Right lobe of liver (tissue), 6 donors: ENCODE data around the gene NOP10. TPM values are rescaled to one million over a fixed set of nuclear protein-coding genes. Genes with fewer than 3 reads are reported as not detected.
"Not testable (repeated sequence)": the region's sequence is repeated elsewhere in the genome, so short reads cannot be mapped to it uniquely, and the experiment has no call there.

Source experiments
- ATAC-seq, 4 donors: fragments of 200-7000 bp; cut with Tn5 transposase; one replicate each; pipeline ENCODE4 v1.9.1; 2020; ENCODE audit warnings: mild to moderate bottlenecking in 4 of 4, moderate library complexity in 4 of 4
- DNase-seq, 3 donors: peaks; one replicate each; pipeline ENCODE4 v3.0.0-alpha.2; 2020
- H3K27ac ChIP-seq, 3 donors: fragments of 200-600 bp; one replicate each; pipeline ENCODE4 v1.8.0; 2022
- H3K27me3 ChIP-seq, 2 donors: fragments of 200-600 bp; one replicate each; pipeline ENCODE4 v1.8.0; 2022
- H3K36me3 ChIP-seq, 4 donors: fragments of 200-600 bp; sonication (generic) in 1 of 4; one replicate each; pipeline versions ENCODE4 v1.5.1 to v1.8.0; 2017 to 2022; ENCODE audit warnings: control low read depth in 1 of 4
- H3K4me1 ChIP-seq, 4 donors: fragments of 200-600 bp; sonication (generic) in 1 of 4; one replicate each; pipeline versions ENCODE4 v1.5.1 to v1.8.0; 2017 to 2022; ENCODE audit warnings: control low read depth in 1 of 4
- H3K4me3 ChIP-seq, 3 donors: fragments of 200-600 bp; one replicate each; pipeline ENCODE4 v1.8.0; 2022
- H3K9me3 ChIP-seq, 4 donors: fragments of 200-600 bp; sonication (generic) in 1 of 4; one replicate each; pipeline versions ENCODE4 v1.5.1 to v1.8.0; 2017 to 2022; ENCODE audit warnings: control low read depth in 1 of 4
- POLR2A ChIP-seq: fragments of 450-650 bp; IDR thresholded peaks from one replicate; pipeline ENCODE4 v1.6.1; 2017; ENCODE audit warnings: antibody characterized with exemption, mild to moderate bottlenecking
- WGBS: methylation state at CpG from one replicate; pipeline ENCODE4 v1.1.6; 2018; ENCODE audit warnings: low coverage, low lambda C conversion rate; ENCODE audit not compliant: insufficient coverage; ENCODE audit errors: missing lambda C conversion rate; 5-methylcytosine and 5-hydroxymethylcytosine counted together
- intact Hi-C, 2 donors: fragments of 100-400 bp; cut with DNase I; formaldehyde crosslinking; loops; one replicate each; pipeline versions ENCODE4 v1.11.2 to v1.14.1; 2022
- total RNA-seq, 6 experiments: library from RNA; depleted of rRNA in 2 of 6; stranded (reverse); fragments of >200 nt in 2 of 6; fragmentation: NEBNext Ultra II Directional in 3 of 6; extraction: Animal tissue kit (Norgen Biotek cat#: 25700) in 3 of 6; gene quantifications; one replicate each; pipeline versions ENCODE4 v1.1.0 to v1.2.4, GENCODE V29; 2016 to 2023
- TF ChIP-seq, protein P1 (sequence below), 4 donors: fragments of 200-600 bp in 3 of 4; fragments of 450-650 bp in 1 of 4; IDR thresholded peaks; one replicate each; pipeline versions ENCODE4 v1.5.1 to v1.8.0; 2016 to 2022; ENCODE audit warnings: antibody characterized with exemption in 4 of 4, mild to moderate bottlenecking in 2 of 4
- donor health status: DM: no; HTN: yes; CAD: no.
- donor health status: DM: no; HTN: no; CAD: no.
- donor health status: DM: no; HTN: no; CAD: no.
- donor health status: DM: no; HTN: yes; CAD: no.
- donor health status: DM: no; HTN: yes; CAD: no.

Gene NOP10
- total RNA-seq, 6 experiments from 2014 or later, result 59.2 to 177 (median 79.2) TPM

DNA sequence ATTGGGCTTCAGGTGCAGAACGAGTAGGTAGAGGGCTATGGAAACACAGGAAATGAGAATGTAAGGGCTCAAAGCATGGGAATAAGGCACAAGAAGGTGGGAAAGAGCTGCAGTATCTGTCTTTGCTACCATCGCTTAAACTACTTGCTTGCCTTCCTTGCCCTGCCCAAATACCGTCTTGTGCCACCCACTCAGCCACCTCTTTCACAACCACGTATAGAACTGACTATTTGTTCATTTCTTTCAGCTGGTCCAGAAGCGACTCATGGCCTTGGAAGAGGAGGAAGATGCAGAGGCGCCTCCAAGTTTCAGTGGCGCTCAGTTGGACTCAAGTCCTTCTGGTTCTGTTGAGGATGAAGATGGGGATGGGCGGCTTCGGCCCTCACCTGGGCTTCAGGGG is 12.3 kb upstream of the NOP10 start:
- no peak for ATAC-seq
- no peaks in the 10 kb centered on the region for H3K9me3 ChIP-seq
- H3K4me1 ChIP-seq, result no peaks in the 10 kb centered on the region
- H3K27ac ChIP-seq, result no peak overlapping the region
- 48% methylated on average over 2 of the region's 9 CpGs for WGBS
- intact Hi-C loops, result no loop called here
- no peaks in the 10 kb centered on the region for H3K36me3 ChIP-seq
- no peak for DNase-seq
- TF ChIP-seq, protein P1, sequence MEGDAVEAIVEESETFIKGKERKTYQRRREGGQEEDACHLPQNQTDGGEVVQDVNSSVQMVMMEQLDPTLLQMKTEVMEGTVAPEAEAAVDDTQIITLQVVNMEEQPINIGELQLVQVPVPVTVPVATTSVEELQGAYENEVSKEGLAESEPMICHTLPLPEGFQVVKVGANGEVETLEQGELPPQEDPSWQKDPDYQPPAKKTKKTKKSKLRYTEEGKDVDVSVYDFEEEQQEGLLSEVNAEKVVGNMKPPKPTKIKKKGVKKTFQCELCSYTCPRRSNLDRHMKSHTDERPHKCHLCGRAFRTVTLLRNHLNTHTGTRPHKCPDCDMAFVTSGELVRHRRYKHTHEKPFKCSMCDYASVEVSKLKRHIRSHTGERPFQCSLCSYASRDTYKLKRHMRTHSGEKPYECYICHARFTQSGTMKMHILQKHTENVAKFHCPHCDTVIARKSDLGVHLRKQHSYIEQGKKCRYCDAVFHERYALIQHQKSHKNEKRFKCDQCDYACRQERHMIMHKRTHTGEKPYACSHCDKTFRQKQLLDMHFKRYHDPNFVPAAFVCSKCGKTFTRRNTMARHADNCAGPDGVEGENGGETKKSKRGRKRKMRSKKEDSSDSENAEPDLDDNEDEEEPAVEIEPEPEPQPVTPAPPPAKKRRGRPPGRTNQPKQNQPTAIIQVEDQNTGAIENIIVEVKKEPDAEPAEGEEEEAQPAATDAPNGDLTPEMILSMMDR (IDR thresholded peaks at IDR 0.05), result no peak
- no peak for TF ChIP-seq POLR2A
- H3K4me3 ChIP-seq, result no peak overlapping the region
- no peaks in the 10 kb centered on the region for H3K27me3 ChIP-seq

DNA sequence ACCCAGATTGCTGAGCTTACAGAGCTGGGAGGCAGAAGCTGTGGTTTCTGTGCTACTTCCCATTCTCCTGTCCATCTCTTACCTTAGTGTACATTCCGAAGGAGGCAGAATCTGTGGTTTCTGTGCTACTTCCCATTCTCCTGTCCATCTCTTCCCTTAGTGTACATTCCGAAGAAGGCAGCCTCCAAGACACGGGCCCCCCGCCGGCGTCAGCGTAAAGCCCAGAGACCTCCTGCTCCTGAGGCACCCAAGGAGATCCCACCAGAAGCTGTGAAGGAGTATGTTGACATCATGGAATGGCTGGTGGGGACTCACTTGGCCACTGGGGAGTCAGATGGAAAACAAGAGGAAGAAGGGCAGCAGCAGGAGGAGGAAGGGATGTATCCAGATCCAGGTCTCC is 11.3 kb upstream of the NOP10 start:
- no peak for DNase-seq
- Histone ChIP-seq H3K9me3 (no peaks in the 10 kb centered on the region), H3K36me3 (no peaks in the 10 kb centered on the region), H3K4me3 (no peak overlapping the region), H3K27ac (no peak overlapping the region), H3K27me3 (no peaks in the 10 kb centered on the region), H3K4me1 (no peaks in the 10 kb centered on the region)
- intact Hi-C loops, result no loop called here
- TF ChIP-seq, protein P1 (IDR thresholded peaks at IDR 0.05), result no peak
- no peak for TF ChIP-seq POLR2A
- ATAC-seq, result no peak
- 96% methylated on average over 7 of the region's 7 CpGs for WGBS

DNA sequence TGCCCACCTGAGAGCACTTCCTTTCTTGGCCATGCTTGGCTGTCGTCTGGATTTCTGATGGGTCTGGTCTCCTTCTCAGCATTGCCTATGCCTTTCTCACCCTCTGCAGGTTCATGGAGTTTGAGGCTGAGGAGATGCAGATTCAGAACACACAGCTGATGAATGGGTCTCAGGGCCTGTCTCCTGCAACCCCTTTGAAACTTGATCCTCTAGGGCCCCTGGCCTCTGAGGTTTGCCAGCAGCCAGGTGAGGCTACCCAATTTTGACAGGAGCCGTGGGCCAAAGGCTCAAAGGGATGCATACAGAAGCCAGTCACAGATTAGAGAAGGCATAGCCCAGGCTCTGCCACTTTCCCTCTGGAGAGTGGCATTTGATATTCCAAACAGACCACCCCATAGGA is 10.7 kb upstream of the NOP10 start:
- Histone ChIP-seq H3K36me3 (no peaks in the 10 kb centered on the region), H3K4me1 (no peaks in the 10 kb centered on the region), H3K27me3 (no peaks in the 10 kb centered on the region), H3K27ac (no peak overlapping the region), H3K9me3 (no peaks in the 10 kb centered on the region), H3K4me3 (no peak overlapping the region)
- TF ChIP-seq, protein P1 (IDR thresholded peaks at IDR 0.05), result no peak
- no peak for TF ChIP-seq POLR2A
- 71% methylated on average over 1 of the region's 2 CpGs for WGBS
- DNase-seq, result no peak
- intact Hi-C loops, result no loop called here
- ATAC-seq, result no peak

DNA sequence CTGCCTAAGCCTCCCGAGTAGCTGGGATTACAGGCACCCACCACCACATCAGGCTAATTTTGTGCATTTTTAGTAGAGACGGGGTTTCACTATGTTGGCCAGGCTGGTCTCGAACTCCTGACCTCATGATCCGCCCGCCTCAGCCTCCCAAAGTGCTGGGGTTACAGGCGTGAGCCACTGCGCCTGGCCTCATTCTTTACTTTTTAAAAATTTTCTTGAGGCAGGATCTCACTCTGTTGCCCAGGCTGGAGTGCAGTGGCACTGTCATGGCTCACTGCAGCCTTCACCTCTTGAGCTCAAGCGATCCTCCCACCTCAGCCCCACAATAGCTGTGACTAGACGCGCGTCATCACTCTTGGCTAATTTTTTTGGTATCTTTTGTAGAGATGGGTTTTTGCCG is 10.1 kb upstream of the NOP10 start:
- WGBS, result 85% methylated on average over 7 of the region's 12 CpGs
- ATAC-seq, H3K4me3 ChIP-seq, H3K36me3 ChIP-seq, DNase-seq, H3K27ac ChIP-seq, intact Hi-C loops, H3K9me3 ChIP-seq, H3K27me3 ChIP-seq, H3K4me1 ChIP-seq: not testable (repeated sequence)

DNA sequence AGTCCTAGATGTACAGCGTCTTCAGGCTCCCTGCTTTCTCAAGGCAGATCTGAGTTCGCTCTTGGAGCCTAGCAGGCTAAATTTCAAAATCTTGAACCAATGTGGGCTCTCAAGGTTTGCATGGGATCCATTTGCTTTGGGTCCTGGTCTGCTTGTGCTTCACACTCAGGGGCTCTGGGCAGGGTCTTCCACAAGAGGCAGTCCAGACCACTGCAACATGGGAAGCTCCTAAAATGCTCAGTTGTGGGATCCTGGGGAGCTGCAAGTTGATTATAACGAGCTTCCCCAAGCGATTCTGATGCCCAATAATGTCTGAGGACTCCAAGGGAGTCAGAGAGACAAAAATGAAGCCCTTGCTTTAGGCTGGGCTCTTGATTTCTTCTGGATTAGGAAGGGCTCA is 6.8 kb upstream of the NOP10 start:
- no peaks in the 10 kb centered on the region for H3K4me1 ChIP-seq
- no peak overlapping the region for H3K4me3 ChIP-seq
- no peaks in the 10 kb centered on the region for H3K9me3 ChIP-seq
- WGBS, result 67% methylated on average over 2 of the region's 4 CpGs
- ATAC-seq (no peak), DNase-seq (no peak)
- H3K27ac ChIP-seq, result no peak overlapping the region
- no peaks in the 10 kb centered on the region for H3K36me3 ChIP-seq
- no peaks in the 10 kb centered on the region for H3K27me3 ChIP-seq
- intact Hi-C loops, result loop anchor here in 1 of 2 donors (10.0 kb wide), 1 partner anchor 235 kb away; the partner anchor contains the start of gene GOLGA8B
- TF ChIP-seq POLR2A, result no peak
- TF ChIP-seq, protein P1 (IDR thresholded peaks at IDR 0.05), result no peak
